ENCODE results near the gene PDE4D. TPM values are rescaled to one million over a fixed set of nuclear protein-coding genes. Genes with fewer than 3 reads are reported as not detected.

PDE4D gene
- total RNA-seq, 6 experiments from 2014 or later = 1.6 to 10.3 (median 5.6) TPM

DNA sequence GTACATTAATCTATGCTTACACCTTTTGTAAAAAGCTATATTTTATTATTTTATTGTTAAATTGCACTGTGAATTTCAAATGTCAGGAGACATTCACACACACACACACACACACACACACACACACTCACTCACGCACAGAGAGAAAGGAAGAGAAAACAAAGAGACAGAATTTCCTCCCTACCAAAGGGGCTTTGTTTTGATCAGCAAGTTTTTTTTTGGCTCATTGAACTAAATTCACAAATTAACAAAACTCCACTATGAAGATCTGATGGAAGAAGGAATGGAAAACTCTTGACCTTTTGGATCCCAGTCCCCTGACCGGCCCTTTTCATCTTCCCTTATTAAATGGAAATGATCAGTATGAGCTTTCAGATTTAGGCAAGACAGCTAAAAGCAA, 161.2 kb downstream of the PDE4D start:
- 60% methylated on average over 2 of the region's 2 CpGs for WGBS (ENCODE audit: insufficient coverage, low coverage, low lambda C conversion rate, missing lambda C conversion rate)
- H3K4me3 ChIP-seq = no peak overlapping the region

DNA sequence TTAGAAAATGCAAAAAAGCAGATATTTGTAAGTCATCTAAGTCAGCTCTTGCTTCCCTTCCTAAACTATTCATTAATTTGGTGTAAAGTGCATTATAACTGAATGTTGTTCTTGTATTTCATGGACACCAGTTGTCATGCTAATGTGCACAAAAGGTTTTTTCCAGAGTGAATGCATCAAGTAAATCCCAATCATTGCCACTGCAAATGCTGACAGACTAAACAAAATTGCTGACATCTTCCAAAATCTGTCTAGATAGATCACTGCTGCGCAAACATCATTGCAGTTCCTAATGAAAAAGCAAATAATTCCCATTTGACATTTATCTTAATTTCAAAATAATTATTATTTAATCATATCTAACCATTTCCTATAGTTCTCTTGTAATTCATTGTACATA, 161.7 kb downstream of the PDE4D start:
- TF ChIP-seq POLR2A (IDR thresholded peaks at IDR 0.05) = no peak
- TF ChIP-seq, protein P1, sequence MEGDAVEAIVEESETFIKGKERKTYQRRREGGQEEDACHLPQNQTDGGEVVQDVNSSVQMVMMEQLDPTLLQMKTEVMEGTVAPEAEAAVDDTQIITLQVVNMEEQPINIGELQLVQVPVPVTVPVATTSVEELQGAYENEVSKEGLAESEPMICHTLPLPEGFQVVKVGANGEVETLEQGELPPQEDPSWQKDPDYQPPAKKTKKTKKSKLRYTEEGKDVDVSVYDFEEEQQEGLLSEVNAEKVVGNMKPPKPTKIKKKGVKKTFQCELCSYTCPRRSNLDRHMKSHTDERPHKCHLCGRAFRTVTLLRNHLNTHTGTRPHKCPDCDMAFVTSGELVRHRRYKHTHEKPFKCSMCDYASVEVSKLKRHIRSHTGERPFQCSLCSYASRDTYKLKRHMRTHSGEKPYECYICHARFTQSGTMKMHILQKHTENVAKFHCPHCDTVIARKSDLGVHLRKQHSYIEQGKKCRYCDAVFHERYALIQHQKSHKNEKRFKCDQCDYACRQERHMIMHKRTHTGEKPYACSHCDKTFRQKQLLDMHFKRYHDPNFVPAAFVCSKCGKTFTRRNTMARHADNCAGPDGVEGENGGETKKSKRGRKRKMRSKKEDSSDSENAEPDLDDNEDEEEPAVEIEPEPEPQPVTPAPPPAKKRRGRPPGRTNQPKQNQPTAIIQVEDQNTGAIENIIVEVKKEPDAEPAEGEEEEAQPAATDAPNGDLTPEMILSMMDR (IDR thresholded peaks at IDR 0.05) = no peak
- no peaks in the 10 kb centered on the region for H3K4me1 ChIP-seq
- ATAC-seq = no peak
- DNase-seq = no peak
- no peaks in the 10 kb centered on the region for H3K9me3 ChIP-seq
- H3K27ac ChIP-seq = no peak overlapping the region
- intact Hi-C loops (cut with DNase I) = no loop called here
- WGBS (ENCODE audit: insufficient coverage, low coverage, low lambda C conversion rate, missing lambda C conversion rate) = 86% methylated on average over 1 of the region's 1 CpG
- no peak overlapping the region for H3K4me3 ChIP-seq
- H3K27me3 ChIP-seq = no peaks in the 10 kb centered on the region
- no peaks in the 10 kb centered on the region for H3K36me3 ChIP-seq

More for the DNA sequence above, 161.2 kb downstream of the PDE4D start:
- intact Hi-C loops (cut with DNase I) = no loop called here
- H3K9me3 ChIP-seq = no peaks in the 10 kb centered on the region
- no peak overlapping the region for H3K27ac ChIP-seq
- H3K36me3 ChIP-seq = no peaks in the 10 kb centered on the region
- no peaks in the 10 kb centered on the region for H3K27me3 ChIP-seq
- TF ChIP-seq POLR2A (IDR thresholded peaks at IDR 0.05) = no peak
- TF ChIP-seq, protein P1 (IDR thresholded peaks at IDR 0.05) = no peak
- DNase-seq = no peak
- ATAC-seq = no peak
- no peaks in the 10 kb centered on the region for H3K4me1 ChIP-seq

DNA sequence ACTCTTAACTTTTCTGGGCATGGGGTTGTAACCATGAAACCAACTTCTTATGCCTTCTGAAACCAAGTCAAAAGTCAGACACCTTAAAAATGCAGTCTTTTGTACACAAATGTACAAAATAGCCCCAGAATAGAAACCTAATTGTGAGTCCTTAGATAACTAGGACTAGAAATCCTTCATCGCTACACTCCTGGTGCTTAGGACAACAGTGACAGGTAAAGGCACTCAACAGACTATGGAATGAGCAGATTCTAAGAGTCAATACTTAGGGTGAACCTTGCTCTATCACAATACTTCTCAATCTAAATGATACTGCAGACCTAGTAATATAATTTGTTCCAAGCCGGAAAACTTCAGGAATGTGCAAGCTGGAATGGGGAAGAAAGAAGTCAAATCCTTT, 163.7 kb downstream of the PDE4D start:
- ATAC-seq = peak in 2 of 4 donors; percentile 72 to 79
- 95% methylated on average over 2 of the region's 2 CpGs for WGBS (ENCODE audit: insufficient coverage, low coverage, low lambda C conversion rate, missing lambda C conversion rate)
- H3K27ac ChIP-seq = peak overlapping the region in 2 of 3 donors; percentile 46 to 55

DNA sequence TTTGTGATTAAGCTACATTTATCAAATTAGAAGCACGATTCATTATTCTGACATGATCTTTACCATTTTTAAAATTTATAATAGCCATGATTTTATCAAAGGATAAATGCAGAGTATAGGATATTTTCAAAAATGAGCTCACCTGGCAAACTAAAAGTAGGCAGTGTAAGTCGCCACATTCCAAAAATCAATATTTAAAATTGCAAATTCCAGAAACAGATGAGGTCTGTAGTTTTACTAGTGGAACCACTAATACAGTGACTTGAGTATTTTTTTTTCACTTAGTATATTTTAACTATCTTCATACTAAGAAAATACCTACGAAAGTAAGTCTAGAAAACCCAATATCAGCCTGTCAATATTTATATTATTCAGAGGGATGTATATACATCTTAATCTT, 164.2 kb downstream of the PDE4D start:
- TF ChIP-seq POLR2A (IDR thresholded peaks at IDR 0.05) = no peak
- TF ChIP-seq, protein P1 (IDR thresholded peaks at IDR 0.05) = no peak
- peak in 2 of 4 donors; percentile 68 to 86 for ATAC-seq
- WGBS (ENCODE audit: insufficient coverage, low coverage, low lambda C conversion rate, missing lambda C conversion rate) = 94% methylated on average over 3 of the region's 3 CpGs

More for the DNA sequence above, 163.7 kb downstream of the PDE4D start:
- H3K36me3 ChIP-seq = no peaks in the 10 kb centered on the region
- TF ChIP-seq, protein P1 (IDR thresholded peaks at IDR 0.05) = no peak
- no peak for TF ChIP-seq POLR2A (IDR thresholded peaks at IDR 0.05)
- no peak for DNase-seq
- peak overlapping the region in 1 of 3 donors; percentile 9 for H3K4me3 ChIP-seq
- no peaks in the 10 kb centered on the region for H3K4me1 ChIP-seq
- intact Hi-C loops (cut with DNase I) = no loop called here
- no peaks in the 10 kb centered on the region for H3K27me3 ChIP-seq
- H3K9me3 ChIP-seq = no peaks in the 10 kb centered on the region

DNA sequence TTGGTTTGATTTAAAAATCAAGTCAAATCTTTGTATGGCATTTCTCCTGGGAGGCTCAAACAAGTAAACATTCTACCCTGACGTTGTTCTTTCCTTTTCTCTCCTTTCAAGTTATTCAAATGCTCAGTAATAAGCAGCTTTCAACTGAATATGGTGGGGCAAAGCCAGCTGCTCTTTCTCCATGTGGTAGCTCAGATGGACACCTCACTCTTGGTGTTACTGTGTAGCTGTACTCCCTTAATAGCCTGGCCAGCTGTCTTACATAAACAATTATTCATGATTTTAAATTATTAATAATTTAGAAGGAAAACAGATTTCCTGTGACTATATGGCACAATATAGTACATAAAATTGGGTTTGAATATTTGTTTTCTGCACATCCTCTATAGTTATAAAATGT, 165.2 kb downstream of the PDE4D start:
- TF ChIP-seq, protein P1 (IDR thresholded peaks at IDR 0.05) = no peak
- TF ChIP-seq POLR2A (IDR thresholded peaks at IDR 0.05) = no peak
- no peaks in the 10 kb centered on the region for H3K36me3 ChIP-seq
- no peak for DNase-seq
- 69% methylated on average over 1 of the region's 1 CpG for WGBS (ENCODE audit: insufficient coverage, low coverage, low lambda C conversion rate, missing lambda C conversion rate)
- ATAC-seq = no peak
- H3K4me3 ChIP-seq = no peak overlapping the region
- no peak overlapping the region for H3K27ac ChIP-seq
- no peaks in the 10 kb centered on the region for H3K4me1 ChIP-seq
- H3K27me3 ChIP-seq = no peaks in the 10 kb centered on the region
- no peaks in the 10 kb centered on the region for H3K9me3 ChIP-seq
- intact Hi-C loops (cut with DNase I) = no loop called here

More for the DNA sequence above, 164.2 kb downstream of the PDE4D start:
- Histone ChIP-seq H3K4me1 (no peaks in the 10 kb centered on the region), H3K9me3 (no peaks in the 10 kb centered on the region), H3K4me3 (no peak overlapping the region), H3K36me3 (no peaks in the 10 kb centered on the region), H3K27me3 (no peaks in the 10 kb centered on the region), H3K27ac (peak overlapping the region in 2 of 3 donors; percentile 46 to 55)
- intact Hi-C loops (cut with DNase I) = no loop called here
- DNase-seq = no peak

All from right lobe of liver (tissue), 6 donors.